ENCODE results near the gene VIT. TPM values are rescaled to one million over a fixed set of nuclear protein-coding genes. Genes with fewer than 3 reads are reported as not detected.

Gene VIT
- total and polyA plus RNA-seq, 2 experiments from 2014 or later, result 0.22 to 0.31 TPM

DNA sequence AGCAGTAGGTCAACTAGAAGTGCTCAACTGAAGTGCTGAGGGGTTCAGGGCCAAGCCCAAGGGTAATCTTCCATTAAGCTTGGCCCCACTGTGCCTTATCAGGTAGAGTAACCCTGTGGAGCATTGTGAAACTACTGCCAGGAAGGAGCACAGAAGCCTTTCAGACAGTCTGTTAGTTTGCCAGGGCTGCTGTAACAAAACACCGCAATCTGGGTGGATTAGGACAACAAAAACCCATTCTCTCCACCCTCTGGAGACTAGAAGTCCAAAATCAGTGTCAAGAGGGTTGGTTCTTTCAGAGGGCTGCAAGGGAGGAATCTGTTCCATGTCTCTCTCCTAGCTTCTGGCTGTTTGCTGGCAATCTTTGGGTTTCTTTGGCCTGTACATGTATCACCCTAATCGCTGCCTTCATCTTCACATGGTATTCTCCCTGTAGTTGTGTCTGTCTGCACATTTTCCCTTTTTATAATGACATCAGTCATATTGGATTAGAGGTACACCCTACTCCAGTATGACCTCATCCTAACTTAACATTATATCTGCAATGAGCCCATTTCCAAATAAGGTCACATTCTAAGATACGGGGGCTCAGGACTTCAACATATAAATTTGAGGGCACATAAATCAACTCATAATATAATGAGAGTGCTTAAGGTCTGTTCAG is 21.2 kb downstream of the VIT start:
- no peak for TF ChIP-seq EZH2 (IDR thresholded peaks at IDR 0.05; ENCODE audit: insufficient read depth, poor library complexity, severe bottlenecking)
- no peak for TF ChIP-seq EZH2phosphoT487 (IDR thresholded peaks at IDR 0.05; ENCODE audit: insufficient read depth, low read depth)
- Histone ChIP-seq H3K4me3 (no peak overlapping the region), H2AFZ (no peak overlapping the region), H3K79me2 (ENCODE audit: insufficient read depth) (no peaks in the 10 kb centered on the region), H3K9me3 (ENCODE audit: low read depth) (no peaks in the 10 kb centered on the region), H3K27me3 (replicated peaks; ENCODE audit: insufficient read depth) (no peaks in the 10 kb centered on the region), H3K36me3 (ENCODE audit: low read depth) (no peaks in the 10 kb centered on the region), H3K27ac (no peak overlapping the region), H3K9me2 (ENCODE audit: insufficient read depth) (no peaks in the 10 kb centered on the region), H3K9ac (no peak overlapping the region), H3K4me2 (ENCODE audit: unreplicated experiment) (no peak overlapping the region), H3F3A (ENCODE audit: insufficient read depth) (no peaks in the 10 kb centered on the region), H4K20me1 (ENCODE audit: insufficient read depth) (no peaks in the 10 kb centered on the region), H3K4me1 (ENCODE audit: insufficient read depth) (no peaks in the 10 kb centered on the region)
- no peak for DNase-seq
- 81 to 82% methylated on average over 3 of the region's 3 CpGs for WGBS, 2 experiments (ENCODE audit: low coverage in 1 of 2, low lambda C conversion rate in 2 of 2, missing lambda C conversion rate in 2 of 2)
- in situ Hi-C loops (cut with MboI), result no loop called here

DNA sequence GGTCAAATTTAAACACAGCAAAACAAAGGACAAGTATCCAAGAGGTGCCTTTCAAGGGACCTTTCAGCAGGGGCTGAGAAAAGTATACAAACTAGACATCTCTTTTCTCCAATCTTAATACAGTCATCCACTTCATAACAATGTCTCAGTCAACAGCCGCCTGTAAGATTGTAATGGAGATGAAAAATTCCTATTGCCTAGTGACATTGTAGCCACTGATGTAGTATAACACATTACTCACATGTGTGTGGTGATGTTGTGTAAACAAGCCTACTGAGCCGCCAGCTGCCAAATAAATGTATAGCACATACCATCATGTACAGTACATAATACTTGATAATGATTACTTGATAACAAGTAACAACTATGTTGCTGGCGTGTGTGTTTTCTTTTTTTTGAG is 31.0 kb downstream of the VIT start:
- in situ Hi-C loops (cut with MboI), result no loop called here
- Histone ChIP-seq H3K79me2 (ENCODE audit: insufficient read depth) (no peaks in the 10 kb centered on the region), H3K9me2 (ENCODE audit: insufficient read depth) (no peaks in the 10 kb centered on the region), H3K27me3 (replicated peaks; ENCODE audit: insufficient read depth) (no peaks in the 10 kb centered on the region), H2AFZ (no peak overlapping the region), H3K4me1 (ENCODE audit: insufficient read depth) (peaks cover 18% of the 10 kb centered on the region), H3K4me2 (ENCODE audit: unreplicated experiment) (no peak overlapping the region), H3K27ac (no peak overlapping the region), H3K9ac (no peak overlapping the region), H3K9me3 (ENCODE audit: low read depth) (no peaks in the 10 kb centered on the region), H3K36me3 (ENCODE audit: low read depth) (no peaks in the 10 kb centered on the region), H4K20me1 (ENCODE audit: insufficient read depth) (no peaks in the 10 kb centered on the region), H3K4me3 (no peak overlapping the region), H3F3A (ENCODE audit: insufficient read depth) (no peaks in the 10 kb centered on the region)
- no peak for DNase-seq
- TF ChIP-seq EZH2 (IDR thresholded peaks at IDR 0.05; ENCODE audit: insufficient read depth, poor library complexity, severe bottlenecking) (no peak), EZH2phosphoT487 (IDR thresholded peaks at IDR 0.05; ENCODE audit: insufficient read depth, low read depth) (no peak)
- 88 to 89% methylated on average over 3 of the region's 3 CpGs for WGBS, 2 experiments (ENCODE audit: low coverage in 1 of 2, low lambda C conversion rate in 2 of 2, missing lambda C conversion rate in 2 of 2)

DNA sequence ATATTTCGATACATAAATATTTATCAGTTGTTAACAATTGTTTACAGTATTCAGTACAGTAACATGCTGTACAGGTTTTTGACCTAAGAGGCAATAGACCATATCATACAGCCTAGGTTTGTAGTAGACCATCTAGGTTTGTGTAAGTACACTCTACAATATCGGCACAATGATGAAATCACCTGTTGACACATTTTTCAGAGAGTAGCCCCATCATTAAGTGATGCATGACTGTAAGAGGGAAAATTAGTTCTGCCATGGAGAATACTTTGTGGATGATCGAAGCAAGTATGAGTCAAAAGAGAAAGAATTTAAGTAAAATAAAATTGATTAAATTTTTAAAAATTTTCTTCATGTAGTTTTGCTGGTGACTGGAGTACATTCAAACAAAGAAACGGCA is 32.6 kb downstream of the VIT start:
- Histone ChIP-seq H3K79me2 (ENCODE audit: insufficient read depth) (no peaks in the 10 kb centered on the region), H3K27me3 (replicated peaks; ENCODE audit: insufficient read depth) (no peaks in the 10 kb centered on the region), H3K4me3 (no peak overlapping the region), H3K9me3 (ENCODE audit: low read depth) (no peaks in the 10 kb centered on the region), H3F3A (ENCODE audit: insufficient read depth) (no peaks in the 10 kb centered on the region), H3K4me2 (ENCODE audit: unreplicated experiment) (no peak overlapping the region), H4K20me1 (ENCODE audit: insufficient read depth) (no peaks in the 10 kb centered on the region), H3K36me3 (ENCODE audit: low read depth) (no peaks in the 10 kb centered on the region), H3K4me1 (ENCODE audit: insufficient read depth) (peaks cover 21% of the 10 kb centered on the region), H3K9me2 (ENCODE audit: insufficient read depth) (no peaks in the 10 kb centered on the region), H3K27ac (no peak overlapping the region), H2AFZ (no peak overlapping the region), H3K9ac (no peak overlapping the region)
- DNase-seq, result peak; percentile 58
- in situ Hi-C loops (cut with MboI), result no loop called here
- TF ChIP-seq EZH2 (IDR thresholded peaks at IDR 0.05; ENCODE audit: insufficient read depth, poor library complexity, severe bottlenecking), result no peak
- TF ChIP-seq EZH2phosphoT487 (IDR thresholded peaks at IDR 0.05; ENCODE audit: insufficient read depth, low read depth), result no peak
- 62 to 66% methylated on average over 4 of the region's 4 CpGs for WGBS, 2 experiments (ENCODE audit: low coverage in 1 of 2, low lambda C conversion rate in 2 of 2, missing lambda C conversion rate in 2 of 2)

DNA sequence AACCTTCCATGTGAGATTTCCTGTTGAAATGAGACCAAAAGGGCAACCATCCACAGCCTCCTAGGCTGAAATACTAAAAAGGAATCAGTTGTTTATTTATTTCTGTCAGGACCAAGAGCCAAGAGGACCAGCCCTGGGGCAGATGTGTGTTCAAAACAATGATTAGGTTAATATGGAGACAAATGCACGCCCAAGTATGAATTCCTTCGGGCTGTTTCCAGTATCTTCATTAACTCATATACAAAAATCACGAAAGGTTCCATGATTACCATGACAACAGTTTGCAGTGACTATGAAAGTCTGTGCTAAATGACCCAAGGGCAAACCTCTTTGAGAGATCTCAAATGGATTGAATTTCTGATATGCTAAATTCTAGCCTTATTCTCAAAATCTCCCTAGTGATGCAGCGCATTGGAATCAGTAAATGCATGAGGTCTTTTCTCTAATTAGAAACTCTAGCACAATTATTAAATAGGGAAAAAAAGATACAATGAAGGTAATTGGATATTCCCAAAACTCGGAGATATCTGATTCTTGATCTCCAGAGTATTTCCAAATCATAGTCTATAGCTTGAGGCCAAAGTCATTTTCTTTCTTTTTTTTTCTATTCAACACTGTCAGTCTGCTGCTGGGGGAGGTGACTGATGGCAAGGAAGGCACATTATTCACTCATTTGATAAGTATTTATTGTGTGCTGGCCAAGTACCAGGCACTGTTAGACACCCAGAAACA is 35.6 kb downstream of the VIT start:
- Histone ChIP-seq H3K36me3 (ENCODE audit: low read depth) (no peaks in the 10 kb centered on the region), H3K27me3 (replicated peaks; ENCODE audit: insufficient read depth) (no peaks in the 10 kb centered on the region), H3K9ac (no peak overlapping the region; the same call in 1 of the 2 replicates), H3K79me2 (ENCODE audit: insufficient read depth) (no peaks in the 10 kb centered on the region), H3K4me1 (ENCODE audit: insufficient read depth) (peaks cover 21% of the 10 kb centered on the region), H3F3A (ENCODE audit: insufficient read depth) (no peaks in the 10 kb centered on the region), H3K4me2 (ENCODE audit: unreplicated experiment) (peak overlapping the region; percentile 32), H3K27ac (peak overlapping the region; percentile 49), H3K9me3 (ENCODE audit: low read depth) (no peaks in the 10 kb centered on the region), H3K4me3 (no peak overlapping the region), H2AFZ (peak overlapping the region; percentile 19; the same call in 1 of the 2 replicates), H4K20me1 (ENCODE audit: insufficient read depth) (no peaks in the 10 kb centered on the region), H3K9me2 (ENCODE audit: insufficient read depth) (no peaks in the 10 kb centered on the region)
- in situ Hi-C loops (cut with MboI), result no loop called here
- WGBS, 2 experiments (ENCODE audit: low coverage in 1 of 2, low lambda C conversion rate in 2 of 2, missing lambda C conversion rate in 2 of 2), result 16 to 22% methylated on average over 5 of the region's 5 CpGs
- TF ChIP-seq EZH2 (IDR thresholded peaks at IDR 0.05; ENCODE audit: insufficient read depth, poor library complexity, severe bottlenecking) (no peak), EZH2phosphoT487 (IDR thresholded peaks at IDR 0.05; ENCODE audit: insufficient read depth, low read depth) (no peak)
- peak; percentile 75 for DNase-seq

Data from GM23248 (cell line).